ENCODE data around the gene ZNF134. TPM values are rescaled to one million over a fixed set of nuclear protein-coding genes. Genes with fewer than 3 reads are reported as not detected.

The ZNF134 gene
- total RNA-seq, 1 experiment from 2014 or later, result 5.0 TPM

DNA sequence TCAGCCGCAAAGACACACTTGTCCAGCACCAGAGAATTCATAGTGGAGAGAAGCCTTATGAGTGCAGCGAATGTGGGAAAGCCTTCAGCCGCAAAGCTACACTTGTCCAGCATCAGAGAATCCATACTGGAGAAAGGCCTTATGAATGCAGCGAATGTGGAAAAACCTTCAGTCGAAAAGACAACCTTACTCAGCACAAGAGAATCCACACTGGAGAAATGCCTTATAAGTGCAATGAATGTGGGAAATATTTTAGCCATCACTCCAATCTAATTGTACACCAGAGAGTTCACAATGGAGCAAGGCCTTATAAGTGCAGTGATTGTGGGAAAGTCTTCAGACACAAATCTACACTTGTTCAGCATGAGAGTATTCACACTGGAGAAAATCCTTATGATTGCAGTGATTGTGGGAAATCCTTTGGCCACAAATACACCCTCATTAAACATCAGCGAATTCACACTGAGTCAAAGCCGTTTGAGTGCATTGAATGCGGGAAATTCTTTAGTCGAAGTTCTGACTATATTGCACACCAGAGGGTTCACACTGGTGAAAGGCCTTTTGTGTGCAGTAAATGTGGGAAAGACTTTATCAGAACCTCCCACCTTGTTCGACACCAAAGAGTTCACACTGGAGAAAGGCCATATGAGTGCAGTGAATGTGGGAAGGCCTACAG lies 6.8 kb downstream of the ZNF134 start:
- no peak overlapping the region for H3K4me3 ChIP-seq
- peaks cover 93% of the 10 kb centered on the region for H3K9me3 ChIP-seq
- no peaks in the 10 kb centered on the region for H3K27me3 ChIP-seq
- peaks cover 87% of the 10 kb centered on the region for H3K36me3 ChIP-seq
- no peak for DNase-seq

DNA sequence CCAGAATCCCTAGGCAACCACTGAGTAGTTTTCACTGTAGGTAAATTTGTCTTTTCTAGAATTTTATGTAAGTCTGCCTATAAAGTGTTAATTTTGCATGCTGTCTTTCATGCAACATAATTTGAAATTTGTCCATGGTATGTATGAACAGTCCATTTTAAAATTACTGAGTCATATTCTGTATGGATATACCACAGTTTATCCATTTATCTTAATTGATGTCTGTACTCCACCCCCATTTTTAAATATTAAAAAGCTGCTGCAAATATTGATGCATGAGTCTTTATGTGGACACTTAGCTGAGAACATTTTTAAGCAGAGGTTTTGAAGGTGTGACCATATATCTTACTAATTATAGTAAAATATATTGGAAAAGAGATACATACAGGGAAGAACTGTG lies 9.0 kb downstream of the ZNF134 start:
- H3K9me3 ChIP-seq, result peaks cover 79% of the 10 kb centered on the region
- H3K36me3 ChIP-seq, result peaks cover 64% of the 10 kb centered on the region
- no peak overlapping the region for H3K4me3 ChIP-seq
- DNase-seq, result no peak
- no peaks in the 10 kb centered on the region for H3K27me3 ChIP-seq

DNA sequence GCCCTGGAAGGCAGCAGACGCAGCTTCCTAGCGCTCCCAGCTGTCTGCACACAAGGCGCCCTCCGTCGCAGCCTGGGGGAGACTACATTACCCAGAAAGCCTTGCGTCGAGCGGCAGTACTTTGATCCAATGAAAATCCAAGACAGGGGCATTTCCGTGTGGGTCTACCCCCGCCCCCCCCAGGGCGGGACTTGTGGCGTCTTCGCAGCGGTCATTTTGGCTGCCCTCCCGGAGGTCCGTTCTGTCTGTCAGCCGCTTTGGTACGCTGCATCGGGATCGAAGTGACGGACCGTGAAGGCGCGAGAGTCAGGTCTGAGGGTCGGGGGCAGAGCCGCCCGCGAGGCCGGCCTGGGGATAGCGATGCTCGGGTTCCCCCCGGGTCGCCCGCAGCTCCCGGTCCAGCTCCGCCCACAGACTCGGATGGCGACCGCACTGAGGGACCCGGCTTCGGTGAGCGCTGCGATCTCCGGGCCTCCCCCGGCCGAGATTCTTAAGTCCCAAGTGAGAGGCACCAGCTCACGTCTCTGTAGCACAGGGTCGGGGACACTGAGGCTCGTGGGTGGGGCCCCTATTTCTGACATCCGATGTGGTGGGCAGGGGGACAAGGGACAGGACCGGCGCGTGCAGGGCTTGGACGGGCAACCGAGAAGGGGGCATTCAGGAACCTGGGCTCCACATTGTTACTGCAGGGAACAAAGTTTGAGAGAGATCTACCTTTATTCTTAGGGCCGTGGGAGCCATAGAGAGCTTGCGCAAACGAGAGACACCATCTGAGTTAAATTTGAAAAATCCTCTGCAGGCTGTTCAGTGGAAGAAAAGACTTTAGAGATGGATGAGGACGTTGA lies 19.2 kb downstream of the ZNF134 start, which contains the start of gene ZNF211:
TSS of gene ZNF211 (plus strand) at position 182 of the 845 bp plus-strand sequence. CDS start at position 361, 179 bp downstream.
- no peaks in the 10 kb centered on the region for H3K27me3 ChIP-seq
- H3K36me3 ChIP-seq, result peaks cover 9% of the 10 kb centered on the region
- peak; percentile 95 for DNase-seq

DNA sequence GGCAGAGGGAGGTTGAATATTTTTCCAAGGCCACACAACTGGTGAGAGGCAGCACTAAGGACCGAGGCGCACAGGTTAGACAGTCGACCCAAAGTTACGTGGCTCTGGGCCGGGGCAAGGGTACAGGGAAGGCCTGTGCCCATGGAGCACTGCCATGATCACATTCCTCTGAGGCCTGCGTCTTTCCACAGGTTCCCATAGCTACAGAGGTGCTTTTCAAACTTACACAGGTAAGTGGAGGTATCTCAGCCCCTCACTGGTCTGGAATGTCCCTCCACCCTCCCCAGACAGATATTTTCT lies 19.7 kb downstream of the ZNF134 start:
- peaks cover 9% of the 10 kb centered on the region for H3K36me3 ChIP-seq

More for the DNA sequence above, 19.2 kb downstream of the ZNF134 start, which contains the start of gene ZNF211:
- Histone ChIP-seq H3K4me3 (peak within 1 kb of the TSS; percentile 70), H3K9me3 (peaks cover 17% of the 10 kb centered on the region)

DNA sequence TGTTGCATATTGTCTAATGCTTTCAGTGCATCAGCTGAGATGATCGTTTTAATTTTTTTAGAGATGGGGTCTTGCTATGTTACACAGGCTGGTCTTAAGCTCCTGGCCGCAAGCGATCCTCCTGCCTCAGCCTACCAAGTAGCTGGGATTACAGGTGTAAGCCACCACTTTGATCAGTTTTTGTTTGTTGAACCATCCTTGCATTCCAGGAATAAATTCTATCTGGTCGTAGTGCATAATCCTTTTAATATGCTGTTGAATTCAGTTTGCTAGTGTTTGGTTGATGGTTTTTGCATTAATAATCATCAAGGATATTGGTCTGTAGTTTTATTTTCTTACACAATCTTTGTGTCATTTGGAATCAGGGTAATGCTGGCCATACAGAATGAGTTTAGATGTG lies 23.3 kb downstream of the ZNF134 start:
- H3K4me3 ChIP-seq, result no peak overlapping the region
- H3K36me3 ChIP-seq, result peaks cover 35% of the 10 kb centered on the region
- peaks cover 41% of the 10 kb centered on the region for H3K9me3 ChIP-seq
- no peaks in the 10 kb centered on the region for H3K27me3 ChIP-seq
- DNase-seq, result no peak

More for the DNA sequence above, 19.7 kb downstream of the ZNF134 start:
- no peak for DNase-seq
- Histone ChIP-seq H3K27me3 (no peaks in the 10 kb centered on the region), H3K4me3 (peak overlapping the region; percentile 70), H3K9me3 (peaks cover 14% of the 10 kb centered on the region)

DNA sequence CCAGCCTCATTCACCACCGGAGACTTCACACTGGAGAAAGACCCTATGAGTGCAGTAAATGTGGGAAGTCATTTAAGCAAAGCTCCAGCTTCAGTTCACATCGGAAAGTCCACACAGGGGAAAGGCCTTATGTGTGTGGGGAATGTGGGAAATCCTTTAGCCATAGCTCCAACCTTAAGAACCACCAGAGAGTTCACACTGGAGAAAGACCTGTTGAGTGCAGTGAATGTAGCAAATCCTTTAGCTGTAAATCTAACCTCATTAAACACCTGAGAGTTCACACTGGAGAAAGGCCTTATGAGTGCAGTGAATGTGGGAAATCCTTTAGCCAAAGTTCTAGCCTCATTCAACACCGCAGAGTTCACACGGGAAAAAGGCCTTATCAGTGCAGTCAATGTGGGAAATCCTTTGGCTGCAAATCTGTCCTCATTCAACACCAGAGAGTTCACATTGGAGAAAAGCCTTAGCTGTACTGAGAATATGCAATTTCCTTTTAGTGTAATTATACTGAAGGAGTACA lies 27.7 kb downstream of the ZNF134 start:
- Histone ChIP-seq H3K36me3 (peaks cover 34% of the 10 kb centered on the region), H3K9me3 (peaks cover 40% of the 10 kb centered on the region), H3K4me3 (no peak overlapping the region), H3K27me3 (no peaks in the 10 kb centered on the region)
- no peak for DNase-seq

DNA sequence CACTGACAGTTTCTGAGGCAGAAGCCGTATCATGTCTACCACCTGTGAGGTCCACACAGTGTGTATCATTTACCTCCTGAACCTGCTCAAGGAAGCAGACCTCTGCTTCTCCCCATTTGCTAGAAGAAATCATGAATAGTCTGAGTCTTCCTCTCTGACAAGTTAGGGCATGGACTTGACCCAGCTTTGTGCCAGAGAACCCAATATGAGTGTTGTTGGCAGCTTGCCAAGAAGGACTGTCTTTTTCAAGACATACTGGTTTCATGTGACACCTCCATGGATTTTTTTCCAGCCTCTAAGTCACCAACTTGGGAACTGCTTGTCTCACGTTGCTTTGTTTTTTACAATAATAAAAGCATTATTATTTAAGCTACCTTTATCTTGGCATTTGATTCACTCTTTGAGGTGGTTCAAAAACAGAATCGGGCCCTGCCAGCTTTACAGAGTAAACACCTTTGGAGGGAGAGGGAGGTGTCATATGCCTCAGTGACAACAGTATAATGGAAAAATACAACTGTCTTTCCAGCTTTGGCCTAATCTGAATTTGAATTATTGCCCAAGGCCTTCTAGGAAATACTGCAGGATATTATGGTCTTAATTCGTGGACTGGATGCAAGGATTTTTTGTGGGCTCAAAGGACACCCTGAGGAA lies 28.5 kb downstream of the ZNF134 start:
- peaks cover 34% of the 10 kb centered on the region for H3K36me3 ChIP-seq
- peaks cover 34% of the 10 kb centered on the region for H3K9me3 ChIP-seq
- no peak for DNase-seq
- no peak overlapping the region for H3K4me3 ChIP-seq
- no peaks in the 10 kb centered on the region for H3K27me3 ChIP-seq

DNA sequence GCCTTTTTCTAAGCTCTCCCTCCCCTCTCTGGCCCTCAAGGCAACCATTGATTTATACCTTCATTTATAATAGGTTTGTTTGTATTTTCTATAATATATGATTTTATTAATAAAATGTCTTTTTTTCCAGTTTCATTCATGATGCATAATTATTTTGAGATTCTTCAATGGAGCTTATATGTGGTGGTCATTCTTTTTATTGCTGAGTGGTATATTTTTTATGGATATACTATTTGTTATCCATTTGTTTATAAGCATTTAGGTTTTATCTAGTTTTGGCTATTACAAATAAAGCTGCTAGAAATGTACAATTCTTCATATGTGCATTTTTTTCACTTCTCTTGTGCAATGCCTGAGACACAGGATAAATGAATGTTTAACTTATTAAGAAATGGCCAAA lies 29.7 kb downstream of the ZNF134 start:
- Histone ChIP-seq H3K4me3 (no peak overlapping the region), H3K9me3 (peaks cover 33% of the 10 kb centered on the region), H3K27me3 (no peaks in the 10 kb centered on the region), H3K36me3 (peaks cover 34% of the 10 kb centered on the region)
- DNase-seq, result no peak

DNA sequence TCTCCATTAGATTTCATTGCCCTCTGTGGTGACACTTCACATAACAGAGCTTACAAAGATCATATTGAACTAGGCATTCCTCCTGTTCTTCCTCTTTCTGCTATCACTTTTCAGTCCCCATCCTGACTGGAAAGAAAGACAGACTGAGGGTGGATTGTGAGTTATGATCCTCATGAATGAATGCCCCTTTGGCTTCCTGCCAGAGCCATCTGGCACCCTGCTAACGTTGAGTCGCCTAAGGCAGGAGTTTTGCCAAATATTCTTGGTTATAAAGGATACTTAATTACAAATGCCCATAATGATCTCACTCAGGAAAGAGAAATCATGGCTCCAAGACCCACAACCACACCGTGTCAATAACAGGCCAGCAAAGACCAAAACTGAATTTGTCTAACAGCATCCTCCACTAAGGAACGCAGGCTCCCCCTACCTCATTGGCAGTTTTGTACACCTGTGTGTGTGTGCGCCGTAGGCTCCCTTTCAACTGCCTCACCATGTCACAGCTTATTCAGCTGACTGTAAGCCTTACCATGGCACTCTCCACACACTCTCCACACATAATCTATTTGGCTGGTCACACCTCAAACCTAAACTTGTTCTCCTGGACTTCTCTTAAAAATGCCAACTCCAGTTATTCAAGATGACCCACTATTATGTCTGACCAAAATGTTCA lies 34.4 kb downstream of the ZNF134 start:
- no peak for DNase-seq
- Histone ChIP-seq H3K36me3 (no peaks in the 10 kb centered on the region), H3K9me3 (no peaks in the 10 kb centered on the region), H3K4me3 (no peak overlapping the region), H3K27me3 (no peaks in the 10 kb centered on the region)

DNA sequence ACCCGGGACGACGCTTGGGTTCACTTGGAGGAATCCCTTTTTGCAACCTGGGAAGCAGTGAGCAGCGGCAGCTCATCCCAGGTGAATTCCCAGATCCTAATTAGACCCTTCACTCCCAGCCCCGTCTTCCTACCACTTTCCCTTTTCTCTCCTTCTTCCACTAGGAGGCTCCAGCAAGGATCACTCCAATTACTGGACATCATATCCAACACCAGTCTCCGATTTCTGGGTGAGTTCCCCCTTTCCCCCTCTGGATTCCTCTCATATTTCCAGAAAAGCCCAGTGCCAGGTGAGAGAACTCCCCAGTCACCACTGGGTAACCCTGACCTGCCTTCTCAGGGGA lies 37.6 kb downstream of the ZNF134 start:
- DNase-seq, result no peak
- H3K9me3 ChIP-seq, result no peaks in the 10 kb centered on the region

DNA sequence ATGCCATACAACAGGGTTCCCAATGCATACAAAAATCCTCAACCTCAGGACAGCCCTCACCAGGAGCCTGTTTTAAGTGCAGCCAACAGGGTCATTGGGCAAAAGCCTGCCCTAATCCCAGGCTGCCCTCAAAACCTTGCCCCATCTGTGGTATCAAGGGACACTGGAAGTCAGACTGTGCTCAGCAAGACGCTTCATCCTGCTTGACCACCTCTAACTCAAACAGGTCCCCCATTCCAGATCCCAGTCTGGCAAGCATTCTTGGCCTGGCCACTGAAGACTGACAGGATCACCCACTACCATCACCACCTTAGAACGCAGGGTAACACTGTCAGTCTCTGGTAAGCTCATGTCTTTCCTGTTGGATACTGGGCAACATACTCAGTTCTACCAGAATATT lies 39.6 kb downstream of the ZNF134 start:
- H3K9me3 ChIP-seq, result no peaks in the 10 kb centered on the region
- H3K4me3 ChIP-seq, result no peak overlapping the region
- H3K27me3 ChIP-seq, result no peaks in the 10 kb centered on the region; the same call in 1 of the 2 replicates
- H3K36me3 ChIP-seq, result no peaks in the 10 kb centered on the region
- no peak for DNase-seq

More for the DNA sequence above, 37.6 kb downstream of the ZNF134 start:
- no peaks in the 10 kb centered on the region for H3K27me3 ChIP-seq
- H3K36me3 ChIP-seq, result no peaks in the 10 kb centered on the region
- H3K4me3 ChIP-seq, result no peak overlapping the region

DNA sequence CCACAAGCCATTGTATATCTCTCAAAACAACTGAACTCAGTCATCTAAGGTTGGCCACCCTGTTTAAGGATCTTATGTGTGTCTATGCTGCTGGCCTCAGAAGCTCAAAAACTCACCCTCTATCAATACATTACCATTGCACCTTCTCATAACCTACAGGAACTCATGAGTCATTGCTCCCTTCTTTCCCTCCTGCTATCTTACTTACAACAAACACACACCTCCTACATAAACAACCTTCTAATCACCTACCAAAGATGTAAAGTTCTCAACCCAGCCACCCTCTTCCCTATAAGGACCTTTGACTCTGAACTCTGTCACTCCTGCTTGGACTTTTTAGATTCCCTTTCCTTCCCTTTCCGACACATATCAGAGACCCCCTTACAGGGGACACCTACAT lies 41.4 kb downstream of the ZNF134 start:
- Histone ChIP-seq H3K9me3 (no peaks in the 10 kb centered on the region), H3K4me3 (no peak overlapping the region), H3K27me3 (peaks cover 4% of the 10 kb centered on the region), H3K36me3 (no peaks in the 10 kb centered on the region)
- no peak for DNase-seq

DNA sequence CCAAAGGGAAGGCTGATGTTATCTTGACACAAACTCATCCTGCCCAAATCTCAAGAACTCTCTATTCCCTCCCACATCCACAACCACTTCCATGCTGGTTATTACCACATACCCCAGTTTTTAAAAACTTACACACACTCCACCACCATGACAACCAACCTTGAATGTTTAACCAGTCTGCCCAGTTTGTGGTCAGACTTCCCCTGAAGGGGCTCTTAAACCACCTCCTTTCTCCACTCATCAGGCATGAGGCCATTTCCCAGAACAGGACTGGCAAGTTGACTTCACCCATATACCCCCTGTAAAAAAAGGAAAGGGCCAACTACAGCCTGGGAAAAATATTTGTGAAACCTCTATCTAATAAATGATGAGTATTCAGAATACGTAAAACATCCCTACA lies 42.3 kb downstream of the ZNF134 start:
- no peak for DNase-seq
- no peaks in the 10 kb centered on the region for H3K36me3 ChIP-seq

DNA sequence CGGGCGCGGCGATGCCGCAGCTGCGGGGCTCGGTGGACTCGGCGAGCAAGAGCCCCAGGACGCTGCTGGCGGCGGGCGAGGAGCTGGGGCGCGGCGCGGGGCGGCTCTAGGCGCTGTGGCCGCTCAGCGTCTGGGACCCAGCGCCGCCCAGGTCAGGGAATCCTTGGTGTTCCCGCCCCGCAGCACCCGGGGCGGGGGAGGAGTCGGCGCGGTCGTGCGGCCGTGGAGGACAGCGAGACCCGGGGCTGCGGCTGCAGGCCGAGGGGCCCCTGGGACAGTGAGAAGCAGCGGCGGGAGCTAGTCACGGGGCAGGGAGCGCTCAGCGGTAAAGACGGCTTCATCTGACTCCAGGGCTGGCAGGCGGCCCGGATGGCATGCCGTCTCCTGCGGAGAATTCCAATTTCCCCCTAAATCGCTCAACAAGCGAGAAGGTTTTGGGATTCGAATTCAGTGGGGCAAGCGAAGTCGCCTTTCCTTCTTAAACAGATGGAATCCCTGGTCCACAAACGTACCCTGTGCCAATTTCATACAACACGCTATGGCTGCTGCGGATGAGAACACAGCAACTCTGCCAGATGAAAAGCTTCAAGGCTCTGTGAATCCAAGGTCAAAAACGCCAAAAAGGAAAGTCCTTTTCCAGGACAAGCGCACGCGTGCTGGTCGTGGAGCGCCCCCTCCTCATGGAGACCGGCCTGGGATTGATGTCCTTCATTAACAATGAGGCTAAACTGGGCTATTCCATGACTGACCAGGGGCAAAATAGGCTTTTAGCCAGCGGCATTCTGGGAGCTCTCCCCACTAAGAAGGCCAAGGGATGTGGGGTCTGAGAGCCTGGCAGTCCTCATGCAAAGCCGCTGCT lies 50.5 kb downstream of the ZNF134 start:
- H3K27me3 ChIP-seq, result peaks cover 27% of the 10 kb centered on the region
- DNase-seq, result peak; percentile 58
- no peaks in the 10 kb centered on the region for H3K9me3 ChIP-seq
- peak overlapping the region; percentile 46 for H3K4me3 ChIP-seq
- H3K36me3 ChIP-seq, result no peaks in the 10 kb centered on the region

More for the DNA sequence above, 42.3 kb downstream of the ZNF134 start:
- Histone ChIP-seq H3K9me3 (no peaks in the 10 kb centered on the region), H3K27me3 (peaks cover 4% of the 10 kb centered on the region), H3K4me3 (no peak overlapping the region)

DNA sequence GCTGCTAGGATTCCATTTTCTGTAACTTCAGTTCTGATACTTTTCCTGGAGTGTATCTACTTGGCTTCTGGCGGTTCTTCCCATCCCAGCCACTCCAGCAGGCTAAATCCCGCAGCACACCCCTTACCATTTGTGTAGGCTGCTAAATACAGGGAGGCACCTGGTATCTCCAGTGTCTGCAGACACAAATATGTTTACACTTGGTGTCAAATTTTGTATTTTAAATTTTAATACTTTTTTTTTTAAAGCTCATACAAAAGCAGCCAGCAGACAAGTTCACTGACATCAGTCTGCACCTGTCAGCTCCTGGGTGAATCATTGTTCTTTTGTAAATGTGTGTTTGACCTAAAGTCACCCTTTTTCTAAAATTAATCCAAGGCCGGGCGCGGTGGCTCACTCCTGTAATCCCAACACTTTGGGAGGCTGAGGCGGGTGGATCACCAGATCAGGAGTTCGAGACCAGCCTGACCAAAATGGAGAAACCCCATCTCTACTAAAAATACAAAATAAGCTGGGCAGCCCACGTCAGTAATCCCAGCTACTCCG lies 51.3 kb downstream of the ZNF134 start:
- H3K27me3 ChIP-seq, result peaks cover 23% of the 10 kb centered on the region
- no peaks in the 10 kb centered on the region for H3K9me3 ChIP-seq

DNA sequence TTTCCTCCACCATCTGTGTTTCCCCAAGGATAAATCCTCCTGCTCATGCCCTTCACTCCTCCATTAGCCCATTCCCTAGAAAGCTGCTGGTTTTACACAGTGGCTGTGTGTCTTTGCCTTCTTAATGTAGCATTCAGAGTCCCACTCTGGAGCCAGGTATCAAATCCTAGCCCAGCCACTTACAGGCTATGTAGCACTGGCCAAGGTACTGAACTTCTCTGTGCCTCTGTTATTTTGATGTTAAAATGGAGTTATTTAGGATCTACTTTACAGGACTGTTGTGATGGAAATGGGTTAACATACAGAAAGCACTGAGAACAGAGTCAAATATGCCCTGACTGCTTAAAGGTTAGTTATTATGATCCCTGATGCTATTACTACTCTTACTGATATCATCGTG lies 53.2 kb downstream of the ZNF134 start:
- Histone ChIP-seq H3K27me3 (peaks cover 25% of the 10 kb centered on the region), H3K36me3 (no peaks in the 10 kb centered on the region), H3K9me3 (no peaks in the 10 kb centered on the region), H3K4me3 (no peak overlapping the region)
- no peak for DNase-seq

More for the DNA sequence above, 51.3 kb downstream of the ZNF134 start:
- DNase-seq, result no peak
- Histone ChIP-seq H3K4me3 (no peak overlapping the region), H3K36me3 (no peaks in the 10 kb centered on the region)

Data from MG63 (cell line).